Endothelial cell of umbilical vein (primary cell): ENCODE measurements around the gene NFIC. TPM values are rescaled to one million over a fixed set of nuclear protein-coding genes. Genes with fewer than 3 reads are reported as not detected.

ENCODE experiments used
- BruUV-seq: library from RNA; stranded (reverse); fragments of 400-500 nt; replicated peaks from 2 replicates; lab custom pipeline; 2021; lab: Mats Ljungman, UMichigan
- CTCF ChIA-PET: fragments of 300-600, 350-600 bp; sonication (Branson Sonifier 250); formaldehyde crosslinking; loops from one replicate; lab custom pipeline; 2021; ENCODE audit warnings: antibody characterized with exemption, inconsistent platforms; lab: Charles Lee
- POLR2A ChIA-PET: fragments of 300-600, 350-600 bp; sonication (Branson Sonifier 250); formaldehyde crosslinking; loops from one replicate; lab custom pipeline; 2021; ENCODE audit warnings: antibody characterized with exemption, inconsistent platforms; lab: Charles Lee
- DNase-seq: peaks from one replicate; pipeline ENCODE4 v3.0.0-alpha.2; 2011; ENCODE audit warnings: low read depth, low spot score
- FAIRE-seq: peaks from 2 replicates; lab custom pipeline; 2011; peaks lifted over from hg19 to GRCh38; lab: Jason Lieb, UNC
- H2AFZ ChIP-seq: 2 replicates; pipeline ENCODE4 v1.6.0; 2012; ENCODE audit warnings: low read depth, low read length, control low read depth, inconsistent platforms
- H3K27ac ChIP-seq: 2 replicates; pipeline ENCODE4 v1.5.1; 2011; ENCODE audit warnings: low read depth, mild to moderate bottlenecking, control low read depth, low read length, moderate library complexity; ENCODE audit not compliant: insufficient read depth
- H3K27me3 ChIP-seq, 2 experiments: 2 replicates each; pipeline versions ENCODE4 v1.6.0 to v1.6.1; 2011; ENCODE audit warnings: low read length in 2 of 2, mixed read lengths in 1 of 2; ENCODE audit not compliant: control insufficient read depth in 2 of 2, insufficient read depth in 2 of 2
- H3K36me3 ChIP-seq, 2 experiments: 2 replicates in 1 of 2; 3 replicates in 1 of 2; pipeline ENCODE4 v1.5.1; 2011; ENCODE audit warnings: low read length in 2 of 2, mild to moderate bottlenecking in 1 of 2, moderate library complexity in 1 of 2; ENCODE audit not compliant: control insufficient read depth in 2 of 2, insufficient read depth in 2 of 2; ENCODE audit errors: extremely low read depth in 1 of 2
- H3K4me1 ChIP-seq: 3 replicates; pipeline ENCODE4 v1.5.1; 2011; ENCODE audit warnings: mild to moderate bottlenecking, low read length; ENCODE audit not compliant: control insufficient read depth, insufficient read depth; ENCODE audit errors: extremely low read depth
- H3K4me2 ChIP-seq: 2 replicates; pipeline ENCODE4 v1.6.1; 2011; ENCODE audit warnings: low read length, control low read depth, mixed read lengths; ENCODE audit not compliant: insufficient read depth
- H3K4me3 ChIP-seq, 3 experiments: fragments of 200-600 bp in 1 of 3; sonication (generic), shearing (Covaris generic) in 1 of 3; replicated peaks in 1 of 3; 2 replicates each; pipeline ENCODE4 v1.5.1; 2011 to 2016; ENCODE audit warnings: control low read depth in 3 of 3, low read length in 3 of 3, mild to moderate bottlenecking in 2 of 3, inconsistent platforms in 1 of 3, low read depth in 1 of 3, moderate library complexity in 1 of 3; ENCODE audit not compliant: insufficient read depth in 1 of 3
- H3K79me2 ChIP-seq: 2 replicates; pipeline ENCODE4 v1.6.0; 2012; ENCODE audit warnings: low read length, inconsistent platforms; ENCODE audit not compliant: control insufficient read depth, insufficient read depth
- H3K9ac ChIP-seq: replicated peaks from 2 replicates; pipeline ENCODE3; 2011; ENCODE audit warnings: low read length, control low read depth; ENCODE audit not compliant: insufficient read depth; ENCODE audit errors: extremely low read depth
- H3K9me1 ChIP-seq: replicated peaks from 3 replicates; pipeline ENCODE4 v1.6.0; 2011; ENCODE audit warnings: mild to moderate bottlenecking, low read length; ENCODE audit not compliant: control insufficient read depth, insufficient read depth; ENCODE audit errors: extremely low read depth
- H3K9me3 ChIP-seq: replicated peaks from 2 replicates; pipeline ENCODE4 v1.5.1; 2012; ENCODE audit warnings: low read length, inconsistent platforms; ENCODE audit not compliant: control insufficient read depth, insufficient read depth
- H4K20me1 ChIP-seq: replicated peaks from 2 replicates; pipeline ENCODE3; 2011; ENCODE audit warnings: mild to moderate bottlenecking, low read length; ENCODE audit not compliant: control insufficient read depth, insufficient read depth; ENCODE audit errors: extremely low read depth
- EZH2 ChIP-seq: IDR thresholded peaks from 2 replicates; pipeline ENCODE4 v1.6.1; 2012; ENCODE audit warnings: borderline replicate concordance, low read depth, mild to moderate bottlenecking, moderate library complexity, low read length, inconsistent platforms; ENCODE audit not compliant: severe bottlenecking
- FOS ChIP-seq: IDR thresholded peaks from 2 replicates; pipeline ENCODE4 v1.6.1; 2011; ENCODE audit warnings: mild to moderate bottlenecking, low read length, moderate library complexity, borderline replicate concordance; ENCODE audit not compliant: insufficient read depth
- GATA2 ChIP-seq: IDR thresholded peaks from 2 replicates; pipeline ENCODE4 v1.7.0; 2011; ENCODE audit warnings: low read depth, mild to moderate bottlenecking, moderate library complexity, mixed read lengths, low read length; ENCODE audit not compliant: insufficient read length, insufficient read depth
- JUN ChIP-seq: IDR thresholded peaks from 2 replicates; pipeline ENCODE4 v1.6.1; 2011; ENCODE audit warnings: borderline replicate concordance, low read depth; ENCODE audit not compliant: insufficient read length, insufficient read depth
- MAX ChIP-seq: IDR thresholded peaks from 2 replicates; pipeline ENCODE4 v1.6.1; 2011; ENCODE audit not compliant: insufficient read depth, insufficient read length
- MYC ChIP-seq: IDR thresholded peaks from one replicate; pipeline ENCODE4 v1.6.1; 2011; ENCODE audit warnings: mild to moderate bottlenecking, low read depth, low read length
- POLR2A ChIP-seq: IDR thresholded peaks from 2 replicates; pipeline ENCODE4 v1.6.1; 2012; ENCODE audit warnings: low read depth, mild to moderate bottlenecking, control low read depth, low read length
- POLR2AphosphoS5 ChIP-seq: IDR thresholded peaks from 2 replicates; pipeline ENCODE4 v1.6.1; 2012; ENCODE audit warnings: low read depth, mild to moderate bottlenecking, control low read depth, low read length, moderate library complexity; ENCODE audit not compliant: insufficient read depth
- dilution Hi-C: fragments of 300-500 bp; cut with MboI; formaldehyde crosslinking; loops from one replicate; pipeline ENCODE4 v1.15.0; 2019; ENCODE audit warnings: low sequenced_read_pairs; ENCODE audit not compliant: extremely low pct_ligation_motif_present
- intact Hi-C: fragments of 100-400 bp; cut with micrococcal nuclease; formaldehyde crosslinking; loops from one replicate; pipeline ENCODE4 v1.10.0; 2022
- polyA plus RNA-seq, 4 experiments: library from polyadenylated mRNA; depleted of rRNA in 3 of 4; stranded (reverse) in 3 of 4; unstranded in 1 of 4; fragments of >200 nt; gene quantifications; 2 replicates each; pipeline versions ENCODE4 v1.2.1 to v1.2.3, GENCODE V29; 2011 to 2012; ENCODE audit warnings: missing spikeins in 1 of 4
- total RNA-seq: library from RNA; stranded (reverse); gene quantifications from 2 replicates; pipeline ENCODE4 v1.2.3, GENCODE V29; 2021
- TF ChIP-seq, protein P1 (sequence below), 2 donors: IDR thresholded peaks; 1 replicate in 1 of 2; 2 replicates in 1 of 2; pipeline ENCODE4 v1.5.1; 2011; ENCODE audit warnings: low read length in 2 of 2, mild to moderate bottlenecking in 2 of 2, moderate library complexity in 2 of 2, control low read depth in 1 of 2, inconsistent platforms in 1 of 2, low read depth in 1 of 2; ENCODE audit not compliant: insufficient read depth in 1 of 2; ENCODE audit errors: extremely low read depth in 1 of 2

Gene NFIC
- total and polyA plus RNA-seq, 2 donors (not counting 3 experiments of a cell fraction or from before 2014, with no cell fraction given) = 11.4 to 133 TPM

- H3K4me1 ChIP-seq = peaks cover 14% of the 10 kb centered on the region
- DNase-seq (no peak), FAIRE-seq (no peak)
- H3K4me3 ChIP-seq = no peak overlapping the region
- BruUV-seq = no TSS peak
- no peak overlapping the region for H2AFZ ChIP-seq
- no peak overlapping the region for H3K4me2 ChIP-seq
- peaks cover 2% of the 10 kb centered on the region for H4K20me1 ChIP-seq
- POLR2A ChIA-PET = no interaction called here
- H3K9ac ChIP-seq = no peak overlapping the region
- H3K27me3 ChIP-seq = no peaks in the 10 kb centered on the region
- CTCF ChIA-PET = interaction anchor here (1.0 to 1.3 kb wide), 3 partner anchors 12 to 37 kb away, joined by 3 to 5 read pairs (median 3); no protein-coding TSS in a partner anchor
- H3K9me3 ChIP-seq = no peaks in the 10 kb centered on the region
- H3K9me1 ChIP-seq = no peaks in the 10 kb centered on the region
- no peaks in the 10 kb centered on the region for H3K36me3 ChIP-seq
- intact Hi-C loops (no loop called here), dilution Hi-C loops (no loop called here)
- peaks cover 80% of the 10 kb centered on the region for H3K79me2 ChIP-seq
- H3K27ac ChIP-seq = no peak overlapping the region
- TF ChIP-seq POLR2A (no peak), POLR2AphosphoS5 (no peak), GATA2 (no peak), EZH2 (no peak), MYC (no peak), MAX (no peak), FOS (no peak), JUN (no peak)
- TF ChIP-seq, protein P1, sequence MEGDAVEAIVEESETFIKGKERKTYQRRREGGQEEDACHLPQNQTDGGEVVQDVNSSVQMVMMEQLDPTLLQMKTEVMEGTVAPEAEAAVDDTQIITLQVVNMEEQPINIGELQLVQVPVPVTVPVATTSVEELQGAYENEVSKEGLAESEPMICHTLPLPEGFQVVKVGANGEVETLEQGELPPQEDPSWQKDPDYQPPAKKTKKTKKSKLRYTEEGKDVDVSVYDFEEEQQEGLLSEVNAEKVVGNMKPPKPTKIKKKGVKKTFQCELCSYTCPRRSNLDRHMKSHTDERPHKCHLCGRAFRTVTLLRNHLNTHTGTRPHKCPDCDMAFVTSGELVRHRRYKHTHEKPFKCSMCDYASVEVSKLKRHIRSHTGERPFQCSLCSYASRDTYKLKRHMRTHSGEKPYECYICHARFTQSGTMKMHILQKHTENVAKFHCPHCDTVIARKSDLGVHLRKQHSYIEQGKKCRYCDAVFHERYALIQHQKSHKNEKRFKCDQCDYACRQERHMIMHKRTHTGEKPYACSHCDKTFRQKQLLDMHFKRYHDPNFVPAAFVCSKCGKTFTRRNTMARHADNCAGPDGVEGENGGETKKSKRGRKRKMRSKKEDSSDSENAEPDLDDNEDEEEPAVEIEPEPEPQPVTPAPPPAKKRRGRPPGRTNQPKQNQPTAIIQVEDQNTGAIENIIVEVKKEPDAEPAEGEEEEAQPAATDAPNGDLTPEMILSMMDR (IDR thresholded peaks at IDR 0.05; ENCODE audit: extremely low read depth in 1 of 2, insufficient read depth in 1 of 2, low read depth in 1 of 2, low read length in 2 of 2) = no peak
These were observed 26.1 kb downstream of the NFIC start for GRCh38 chr19:3392480-3392879.
